GM12878 (cell line): ENCODE results near the gene CLDN34. TPM values are rescaled to one million over a fixed set of nuclear protein-coding genes. Genes with fewer than 3 reads are reported as not detected.
A peak's percentile ranks its signal among the peaks of the same experiment; 100 is the strongest.

Source experiments
- BCL11A ChIP-seq: IDR thresholded peaks from 2 replicates; pipeline ENCODE4 v1.6.1; 2011; ENCODE audit warnings: low read depth, low read length
- CBFB ChIP-seq: IDR thresholded peaks from 2 replicates; pipeline ENCODE4 v1.6.1; 2016; ENCODE audit warnings: antibody characterized with exemption, low read depth
- CREB1 ChIP-seq: IDR thresholded peaks from 2 replicates; pipeline ENCODE4 v1.6.1; 2012; ENCODE audit warnings: low read depth, mild to moderate bottlenecking, inconsistent platforms
- CREM ChIP-seq: IDR thresholded peaks from 2 replicates; pipeline ENCODE4 v1.6.1; 2014; ENCODE audit warnings: antibody characterized with exemption, low read depth
- EZH2 ChIP-seq: IDR thresholded peaks from 2 replicates; pipeline ENCODE4 v1.6.1; 2012; ENCODE audit warnings: low read depth, mild to moderate bottlenecking, control low read depth, inconsistent platforms, low read length, borderline replicate concordance; ENCODE audit not compliant: control insufficient read depth
- FOXK2 ChIP-seq: fragments of 450-650 bp; IDR thresholded peaks from 2 replicates; pipeline ENCODE4 v1.6.1; 2017; ENCODE audit warnings: mild to moderate bottlenecking, moderate library complexity
- MEF2A ChIP-seq: IDR thresholded peaks from 2 replicates; pipeline ENCODE4 v1.6.1; 2011; ENCODE audit warnings: low read depth, mild to moderate bottlenecking, low read length, moderate library complexity; ENCODE audit not compliant: insufficient read depth
- MTA2 ChIP-seq: fragments of 450-650 bp; IDR thresholded peaks from 2 replicates; pipeline ENCODE4 v1.6.1; 2016; ENCODE audit warnings: low read depth, mild to moderate bottlenecking, moderate library complexity
- MYC ChIP-seq: IDR thresholded peaks from 2 replicates; pipeline ENCODE4 v1.6.1; 2011; ENCODE audit warnings: mild to moderate bottlenecking, low read length, moderate library complexity, inconsistent platforms; ENCODE audit not compliant: insufficient read depth, insufficient replicate concordance, insufficient read length, severe bottlenecking
- POU2F2 ChIP-seq: IDR thresholded peaks from 3 replicates; pipeline ENCODE4 v1.6.1; 2011; ENCODE audit warnings: low read depth, mild to moderate bottlenecking, low read length, borderline replicate concordance
- SMC3 ChIP-seq: IDR thresholded peaks from 2 replicates; pipeline ENCODE4 v1.6.1; 2011; ENCODE audit warnings: low read length, improper control_type of control experiment, borderline replicate concordance
- SP1 ChIP-seq: IDR thresholded peaks from one replicate; pipeline ENCODE4 v1.6.1; 2011; ENCODE audit warnings: low read depth, low read length
- TCF3 ChIP-seq: IDR thresholded peaks from 2 replicates; pipeline ENCODE4 v1.6.1; 2012; ENCODE audit warnings: low read depth, mild to moderate bottlenecking, low read length, borderline replicate concordance; ENCODE audit not compliant: insufficient read depth
- YY1 ChIP-seq: IDR thresholded peaks from 2 replicates; pipeline ENCODE4 v1.6.1; 2011; ENCODE audit warnings: low read depth, mild to moderate bottlenecking, low read length
- polyA plus RNA-seq, 11 experiments: library from polyadenylated mRNA; depleted of rRNA in 4 of 11; unstranded in 6 of 11; stranded (reverse) in 5 of 11; fragments of >200 nt; fragmentation: Nextera tagmentation in 4 of 11; fragmentation: Illumina TruSeq in 1 of 11; extraction: Ambion mirVana in 4 of 11; extraction: Trizol in 1 of 11; gene quantifications; 1 replicate in 1 of 11; 2 replicates in 10 of 11; pipeline versions ENCODE4 v1.2.1 to v1.2.3, GENCODE V29; 2011 to 2016; ENCODE audit warnings: inconsistent platforms in 2 of 11, missing spikeins in 2 of 11, low read depth in 1 of 11
- total RNA-seq, 4 experiments: library from RNA; depleted of rRNA in 3 of 4; stranded (reverse); fragments of >200 nt in 3 of 4; fragmentation: Illumina TruSeq in 1 of 4; extraction: Trizol in 1 of 4; gene quantifications; 2 replicates each; pipeline versions ENCODE4 v1.2.1 to v1.2.3, GENCODE V29; 2013 to 2021
- TF ChIP-seq, protein P1 (sequence below): IDR thresholded peaks from 2 replicates; pipeline ENCODE4 v1.6.1; 2011; ENCODE audit warnings: low read depth, mild to moderate bottlenecking, low read length, moderate library complexity, borderline replicate concordance; ENCODE audit errors: extremely low read depth
- TF ChIP-seq, protein P2 (sequence below): IDR thresholded peaks from 2 replicates; pipeline ENCODE4 v1.6.1; 2012; ENCODE audit warnings: low read depth, low read length, improper control_type of control experiment
- TF ChIP-seq, protein P3 (sequence below): fragments of 450-650 bp; IDR thresholded peaks from 2 replicates; pipeline ENCODE4 v1.6.1; 2017; ENCODE audit warnings: low read depth, mild to moderate bottlenecking, moderate library complexity
- TF ChIP-seq, protein P4 (sequence below): fragments of 450-650 bp; IDR thresholded peaks from 2 replicates; pipeline ENCODE4 v1.6.1; 2016; ENCODE audit warnings: mild to moderate bottlenecking
- TF ChIP-seq, protein P5 (sequence below): fragments of 450-650 bp; IDR thresholded peaks from 2 replicates; pipeline ENCODE4 v1.6.1; 2017; ENCODE audit warnings: mild to moderate bottlenecking, low read depth, inconsistent platforms; ENCODE audit not compliant: poor library complexity, severe bottlenecking
- TF ChIP-seq, protein P6 (sequence below): fragments of 450-650 bp; formaldehyde crosslinking; IDR thresholded peaks from 2 replicates; pipeline ENCODE4 v1.4.0; 2022; ENCODE audit warnings: mild to moderate bottlenecking, moderate library complexity

The CLDN34 gene
- total and polyA plus RNA-seq, 10 of the 15 experiments (the other 5 are each of a cell fraction or from before 2014, with no cell fraction given) = not detected

DNA sequence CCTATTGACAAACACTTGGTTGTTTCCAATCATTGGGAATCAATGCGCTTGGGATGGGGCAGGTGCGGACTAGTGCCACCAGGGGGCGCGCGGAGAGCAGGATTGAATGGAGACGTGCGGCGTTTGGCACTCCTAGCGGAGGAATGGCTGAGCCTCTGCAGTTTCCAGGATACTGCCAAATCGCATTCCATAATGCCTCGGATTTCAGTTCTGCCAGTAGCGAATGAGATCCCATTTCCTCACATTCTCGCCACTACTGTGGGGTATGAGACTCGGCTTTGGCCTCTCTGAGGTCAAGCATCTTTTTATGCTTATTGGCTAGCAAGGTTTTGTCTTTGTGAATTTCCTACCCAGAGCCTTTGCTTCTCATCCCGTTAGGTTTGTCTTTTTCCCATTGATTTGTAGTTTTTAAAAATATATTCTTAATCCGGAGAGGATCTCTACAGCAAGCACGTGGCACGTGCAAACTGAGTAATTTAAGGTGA, 28.7 kb downstream of the CLDN34 start (continued):
- TF ChIP-seq, protein P1, sequence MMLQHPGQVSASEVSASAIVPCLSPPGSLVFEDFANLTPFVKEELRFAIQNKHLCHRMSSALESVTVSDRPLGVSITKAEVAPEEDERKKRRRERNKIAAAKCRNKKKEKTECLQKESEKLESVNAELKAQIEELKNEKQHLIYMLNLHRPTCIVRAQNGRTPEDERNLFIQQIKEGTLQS = peak; percentile 54; the same call in 1 of the 2 replicates
- TF ChIP-seq, protein P2, sequence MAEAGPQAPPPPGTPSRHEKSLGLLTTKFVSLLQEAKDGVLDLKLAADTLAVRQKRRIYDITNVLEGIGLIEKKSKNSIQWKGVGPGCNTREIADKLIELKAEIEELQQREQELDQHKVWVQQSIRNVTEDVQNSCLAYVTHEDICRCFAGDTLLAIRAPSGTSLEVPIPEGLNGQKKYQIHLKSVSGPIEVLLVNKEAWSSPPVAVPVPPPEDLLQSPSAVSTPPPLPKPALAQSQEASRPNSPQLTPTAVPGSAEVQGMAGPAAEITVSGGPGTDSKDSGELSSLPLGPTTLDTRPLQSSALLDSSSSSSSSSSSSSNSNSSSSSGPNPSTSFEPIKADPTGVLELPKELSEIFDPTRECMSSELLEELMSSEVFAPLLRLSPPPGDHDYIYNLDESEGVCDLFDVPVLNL = no peak
- TF ChIP-seq YY1 = peak; percentile 90
- TF ChIP-seq, protein P3, sequence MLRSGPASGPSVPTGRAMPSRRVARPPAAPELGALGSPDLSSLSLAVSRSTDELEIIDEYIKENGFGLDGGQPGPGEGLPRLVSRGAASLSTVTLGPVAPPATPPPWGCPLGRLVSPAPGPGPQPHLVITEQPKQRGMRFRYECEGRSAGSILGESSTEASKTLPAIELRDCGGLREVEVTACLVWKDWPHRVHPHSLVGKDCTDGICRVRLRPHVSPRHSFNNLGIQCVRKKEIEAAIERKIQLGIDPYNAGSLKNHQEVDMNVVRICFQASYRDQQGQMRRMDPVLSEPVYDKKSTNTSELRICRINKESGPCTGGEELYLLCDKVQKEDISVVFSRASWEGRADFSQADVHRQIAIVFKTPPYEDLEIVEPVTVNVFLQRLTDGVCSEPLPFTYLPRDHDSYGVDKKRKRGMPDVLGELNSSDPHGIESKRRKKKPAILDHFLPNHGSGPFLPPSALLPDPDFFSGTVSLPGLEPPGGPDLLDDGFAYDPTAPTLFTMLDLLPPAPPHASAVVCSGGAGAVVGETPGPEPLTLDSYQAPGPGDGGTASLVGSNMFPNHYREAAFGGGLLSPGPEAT = peak; percentile 50; the same call in 1 of the 2 replicates
- no peak for TF ChIP-seq TCF3
- TF ChIP-seq FOXK2 = no peak
- no peak for TF ChIP-seq MYC
- TF ChIP-seq SMC3 = peak; percentile 100
- no peak for TF ChIP-seq EZH2
- TF ChIP-seq CREB1 = no peak
- TF ChIP-seq, protein P4, sequence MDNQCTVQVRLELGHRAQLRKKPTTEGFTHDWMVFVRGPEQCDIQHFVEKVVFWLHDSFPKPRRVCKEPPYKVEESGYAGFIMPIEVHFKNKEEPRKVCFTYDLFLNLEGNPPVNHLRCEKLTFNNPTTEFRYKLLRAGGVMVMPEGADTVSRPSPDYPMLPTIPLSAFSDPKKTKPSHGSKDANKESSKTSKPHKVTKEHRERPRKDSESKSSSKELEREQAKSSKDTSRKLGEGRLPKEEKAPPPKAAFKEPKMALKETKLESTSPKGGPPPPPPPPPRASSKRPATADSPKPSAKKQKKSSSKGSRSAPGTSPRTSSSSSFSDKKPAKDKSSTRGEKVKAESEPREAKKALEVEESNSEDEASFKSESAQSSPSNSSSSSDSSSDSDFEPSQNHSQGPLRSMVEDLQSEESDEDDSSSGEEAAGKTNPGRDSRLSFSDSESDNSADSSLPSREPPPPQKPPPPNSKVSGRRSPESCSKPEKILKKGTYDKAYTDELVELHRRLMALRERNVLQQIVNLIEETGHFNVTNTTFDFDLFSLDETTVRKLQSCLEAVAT = 0 out of 2 replicates have a peak, but pooled peaks have one; percentile 29
- no peak for TF ChIP-seq CREM
- 0 out of 2 replicates have a peak, but pooled peaks have one; percentile 17 for TF ChIP-seq MTA2
- TF ChIP-seq CBFB = no peak
- TF ChIP-seq, protein P5, sequence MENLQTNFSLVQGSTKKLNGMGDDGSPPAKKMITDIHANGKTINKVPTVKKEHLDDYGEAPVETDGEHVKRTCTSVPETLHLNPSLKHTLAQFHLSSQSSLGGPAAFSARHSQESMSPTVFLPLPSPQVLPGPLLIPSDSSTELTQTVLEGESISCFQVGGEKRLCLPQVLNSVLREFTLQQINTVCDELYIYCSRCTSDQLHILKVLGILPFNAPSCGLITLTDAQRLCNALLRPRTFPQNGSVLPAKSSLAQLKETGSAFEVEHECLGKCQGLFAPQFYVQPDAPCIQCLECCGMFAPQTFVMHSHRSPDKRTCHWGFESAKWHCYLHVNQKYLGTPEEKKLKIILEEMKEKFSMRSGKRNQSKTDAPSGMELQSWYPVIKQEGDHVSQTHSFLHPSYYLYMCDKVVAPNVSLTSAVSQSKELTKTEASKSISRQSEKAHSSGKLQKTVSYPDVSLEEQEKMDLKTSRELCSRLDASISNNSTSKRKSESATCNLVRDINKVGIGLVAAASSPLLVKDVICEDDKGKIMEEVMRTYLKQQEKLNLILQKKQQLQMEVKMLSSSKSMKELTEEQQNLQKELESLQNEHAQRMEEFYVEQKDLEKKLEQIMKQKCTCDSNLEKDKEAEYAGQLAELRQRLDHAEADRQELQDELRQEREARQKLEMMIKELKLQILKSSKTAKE = peak; percentile 12
- no peak for TF ChIP-seq SP1
- no peak for TF ChIP-seq POU2F2
- TF ChIP-seq, protein P6, sequence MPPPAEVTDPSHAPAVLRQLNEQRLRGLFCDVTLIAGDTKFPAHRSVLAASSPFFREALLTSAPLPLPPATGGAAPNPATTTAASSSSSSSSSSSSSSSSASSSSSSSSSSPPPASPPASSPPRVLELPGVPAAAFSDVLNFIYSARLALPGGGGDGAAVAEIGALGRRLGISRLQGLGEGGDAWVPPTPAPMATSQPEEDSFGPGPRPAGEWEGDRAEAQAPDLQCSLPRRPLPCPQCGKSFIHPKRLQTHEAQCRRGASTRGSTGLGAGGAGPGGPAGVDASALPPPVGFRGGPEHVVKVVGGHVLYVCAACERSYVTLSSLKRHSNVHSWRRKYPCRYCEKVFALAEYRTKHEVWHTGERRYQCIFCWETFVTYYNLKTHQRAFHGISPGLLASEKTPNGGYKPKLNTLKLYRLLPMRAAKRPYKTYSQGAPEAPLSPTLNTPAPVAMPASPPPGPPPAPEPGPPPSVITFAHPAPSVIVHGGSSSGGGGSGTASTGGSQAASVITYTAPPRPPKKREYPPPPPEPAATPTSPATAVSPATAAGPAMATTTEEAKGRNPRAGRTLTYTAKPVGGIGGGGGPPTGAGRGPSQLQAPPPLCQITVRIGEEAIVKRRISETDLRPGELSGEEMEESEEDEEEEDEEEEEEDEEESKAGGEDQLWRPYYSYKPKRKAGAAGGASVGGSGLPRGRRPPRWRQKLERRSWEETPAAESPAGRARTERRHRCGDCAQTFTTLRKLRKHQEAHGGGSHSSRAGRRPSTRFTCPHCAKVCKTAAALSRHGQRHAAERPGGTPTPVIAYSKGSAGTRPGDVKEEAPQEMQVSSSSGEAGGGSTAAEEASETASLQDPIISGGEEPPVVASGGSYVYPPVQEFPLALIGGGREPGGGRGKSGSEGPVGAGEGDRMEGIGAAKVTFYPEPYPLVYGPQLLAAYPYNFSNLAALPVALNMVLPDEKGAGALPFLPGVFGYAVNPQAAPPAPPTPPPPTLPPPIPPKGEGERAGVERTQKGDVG (CRISPR knock-in tag) = no peak
- no peak for TF ChIP-seq BCL11A
- TF ChIP-seq MEF2A = no peak
